Transverse colon (tissue), 4 donors: ENCODE data around the gene AP2S1.

Source experiments
- CTCF ChIP-seq, 5 experiments: fragments of 200-600 bp in 3 of 5; fragments of 450-650 bp in 2 of 5; sonication (generic) in 3 of 5; IDR thresholded peaks; 1 replicate in 2 of 5; 2 replicates in 3 of 5; pipeline ENCODE4 v1.5.1; 2016 to 2017; ENCODE audit warnings: antibody characterized with exemption in 5 of 5, inconsistent platforms in 3 of 5, mild to moderate bottlenecking in 2 of 5, moderate library complexity in 1 of 5
- EP300 ChIP-seq: sonication (generic); formaldehyde crosslinking; IDR thresholded peaks from one replicate; pipeline ENCODE4 v1.6.1; 2017; ENCODE audit warnings: antibody characterized with exemption, low read depth
- POLR2A ChIP-seq: fragments of 450-650 bp; IDR thresholded peaks from one replicate; pipeline ENCODE4 v1.6.1; 2016; ENCODE audit warnings: antibody characterized with exemption, mild to moderate bottlenecking, moderate library complexity
- POLR2AphosphoS5 ChIP-seq, 3 donors: sonication (generic); formaldehyde crosslinking; IDR thresholded peaks; one replicate each; pipeline ENCODE4 v1.6.1; 2016; ENCODE audit warnings: antibody characterized with exemption in 3 of 3

- TF ChIP-seq POLR2A (no peak), POLR2AphosphoS5 (IDR thresholded peaks at IDR 0.05) (no peak), CTCF (IDR thresholded peaks at IDR 0.05) (no peak), EP300 (no peak)
Observed at GRCh38 chr19:46875234-46875633, 24.6 kb upstream of the AP2S1 start.
